Neural crest cell (in vitro differentiated cells): ENCODE measurements around the gene TNFSF12. TPM values are rescaled to one million over a fixed set of nuclear protein-coding genes. Genes with fewer than 3 reads are reported as not detected.

Experiments
- DNase-seq: peaks from one replicate; pipeline ENCODE4 v3.0.0; 2021; ENCODE audit warnings: low read depth, mixed read lengths, low spot score
- H3K27ac Mint-ChIP-seq: one replicate; pipeline ENCODE4 v1.8.0; 2021; ENCODE audit warnings: mild to moderate bottlenecking, mixed read lengths; ENCODE audit not compliant: unreplicated experiment
- H3K27me3 Mint-ChIP-seq: 2 replicates; pipeline ENCODE4 v1.8.0; 2021; ENCODE audit warnings: low read depth, mild to moderate bottlenecking, mixed read lengths
- H3K36me3 Mint-ChIP-seq: 2 replicates; pipeline ENCODE4 v1.8.0; 2021; ENCODE audit warnings: low read depth, mild to moderate bottlenecking, mixed read lengths
- H3K4me1 Mint-ChIP-seq: 2 replicates; pipeline ENCODE4 v1.8.0; 2021; ENCODE audit warnings: mixed read lengths
- H3K4me3 Mint-ChIP-seq: one replicate; pipeline ENCODE4 v1.8.0; 2021; ENCODE audit warnings: mild to moderate bottlenecking, mixed read lengths
- H3K9me3 Mint-ChIP-seq: 2 replicates; pipeline ENCODE4 v1.8.0; 2021; ENCODE audit warnings: mixed read lengths
- CTCF ChIP-seq: fragments of 200-600 bp; sonication (generic); conservative IDR thresholded peaks from 2 replicates; pipeline ENCODE4 v1.5.0; 2021; ENCODE audit warnings: antibody characterized with exemption, mild to moderate bottlenecking
- total RNA-seq: library from RNA; stranded (reverse); gene quantifications from 2 replicates; pipeline ENCODE4 v1.2.1, GENCODE V29; 2021

The TNFSF12 gene
- total RNA-seq, 1 donor from 2014 or later, result 5.4 TPM

DNA sequence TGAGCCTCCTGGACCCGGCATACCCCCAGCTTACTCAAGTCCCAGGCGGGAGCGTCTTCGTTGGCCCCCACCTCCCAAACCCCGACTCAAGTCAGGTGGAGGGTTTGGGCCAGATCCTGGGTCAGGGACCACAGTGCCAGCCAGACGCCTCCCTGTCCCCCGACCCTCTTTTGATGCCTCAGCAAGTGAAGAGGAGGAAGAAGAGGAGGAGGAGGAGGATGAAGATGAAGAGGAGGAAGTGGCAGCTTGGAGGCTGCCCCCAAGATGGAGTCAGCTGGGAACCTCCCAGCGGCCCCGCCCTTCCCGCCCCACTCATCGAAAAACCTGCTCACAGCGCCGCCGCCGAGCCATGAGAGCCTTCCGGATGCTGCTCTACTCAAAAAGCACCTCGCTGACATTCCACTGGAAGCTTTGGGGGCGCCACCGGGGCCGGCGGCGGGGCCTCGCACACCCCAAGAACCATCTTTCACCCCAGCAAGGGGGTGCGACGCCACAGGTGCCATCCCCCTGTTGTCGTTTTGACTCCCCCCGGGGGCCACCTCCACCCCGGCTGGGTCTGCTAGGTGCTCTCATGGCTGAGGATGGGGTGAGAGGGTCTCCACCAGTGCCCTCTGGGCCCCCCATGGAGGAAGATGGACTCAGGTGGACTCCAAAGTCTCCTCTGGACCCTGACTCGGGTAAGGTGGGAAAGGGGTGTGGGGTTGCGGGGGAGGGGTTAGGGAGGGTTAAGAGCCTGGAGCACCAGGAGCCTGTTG, 14.4 kb downstream of the TNFSF12 start:
- no peaks in the 10 kb centered on the region for H3K36me3 Mint-ChIP-seq
- no peak for DNase-seq
- TF ChIP-seq CTCF, result no peak
- H3K27ac Mint-ChIP-seq, result no peak overlapping the region
- H3K27me3 Mint-ChIP-seq, result peaks cover 7% of the 10 kb centered on the region
- no peaks in the 10 kb centered on the region for H3K9me3 Mint-ChIP-seq
- peaks cover 32% of the 10 kb centered on the region for H3K4me1 Mint-ChIP-seq
- peak overlapping the region; percentile 93 for H3K4me3 Mint-ChIP-seq

DNA sequence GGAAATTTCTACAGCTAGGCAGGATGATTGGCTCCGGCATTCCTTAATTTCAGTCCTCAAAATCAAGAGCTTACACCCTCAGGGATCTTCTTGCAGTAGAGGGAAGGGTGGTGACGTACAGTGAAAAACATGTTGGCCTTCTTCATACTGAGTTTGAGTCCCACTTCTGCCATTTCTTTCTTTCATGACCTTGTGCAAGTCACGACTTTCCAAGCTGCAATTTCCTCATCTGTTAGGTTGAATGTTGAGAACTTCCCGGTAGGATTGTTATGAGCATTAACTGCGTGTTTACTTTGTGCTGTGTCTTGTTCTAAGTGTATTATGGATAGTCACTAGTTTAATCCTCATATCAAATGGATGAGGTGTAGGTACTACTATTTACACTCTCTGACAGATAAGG, 20.7 kb downstream of the TNFSF12 start:
- Mint-ChIP-seq H3K27me3 (peaks cover 13% of the 10 kb centered on the region), H3K27ac (no peak overlapping the region), H3K36me3 (peaks cover 22% of the 10 kb centered on the region), H3K4me3 (peak overlapping the region; percentile 26), H3K4me1 (peaks cover 26% of the 10 kb centered on the region), H3K9me3 (no peaks in the 10 kb centered on the region)
- no peak for TF ChIP-seq CTCF
- no peak for DNase-seq

DNA sequence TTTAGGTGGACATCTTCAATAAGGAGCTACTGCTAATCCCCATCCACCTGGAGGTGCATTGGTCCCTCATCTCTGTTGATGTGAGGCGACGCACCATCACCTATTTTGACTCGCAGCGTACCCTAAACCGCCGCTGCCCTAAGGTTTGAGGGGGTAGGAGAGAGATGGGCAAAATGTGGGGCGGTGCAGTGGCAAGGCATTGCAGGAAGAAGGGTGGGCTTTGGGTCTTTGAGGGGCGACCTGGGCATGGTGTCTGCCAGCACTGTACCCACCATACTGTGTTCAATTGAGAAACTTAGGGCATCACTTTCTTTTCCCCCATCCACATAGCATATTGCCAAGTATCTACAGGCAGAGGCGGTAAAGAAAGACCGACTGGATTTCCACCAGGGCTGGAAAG, 21.5 kb downstream of the TNFSF12 start:
- Mint-ChIP-seq H3K9me3 (no peaks in the 10 kb centered on the region), H3K36me3 (peaks cover 30% of the 10 kb centered on the region), H3K27ac (no peak overlapping the region), H3K4me1 (peaks cover 33% of the 10 kb centered on the region), H3K4me3 (peak overlapping the region; percentile 83), H3K27me3 (peaks cover 16% of the 10 kb centered on the region)
- no peak for TF ChIP-seq CTCF
- DNase-seq, result no peak

- Mint-ChIP-seq H3K4me1 (peaks cover 48% of the 10 kb centered on the region), H3K9me3 (no peaks in the 10 kb centered on the region), H3K27me3 (peaks cover 25% of the 10 kb centered on the region), H3K4me3 (peak overlapping the region; percentile 99), H3K36me3 (peaks cover 47% of the 10 kb centered on the region), H3K27ac (peak overlapping the region; percentile 98)
- no peak for TF ChIP-seq CTCF
- no peak for DNase-seq
Observed at GRCh38 chr17:7572338-7572587, 23.4 kb downstream of the TNFSF12 start.

DNA sequence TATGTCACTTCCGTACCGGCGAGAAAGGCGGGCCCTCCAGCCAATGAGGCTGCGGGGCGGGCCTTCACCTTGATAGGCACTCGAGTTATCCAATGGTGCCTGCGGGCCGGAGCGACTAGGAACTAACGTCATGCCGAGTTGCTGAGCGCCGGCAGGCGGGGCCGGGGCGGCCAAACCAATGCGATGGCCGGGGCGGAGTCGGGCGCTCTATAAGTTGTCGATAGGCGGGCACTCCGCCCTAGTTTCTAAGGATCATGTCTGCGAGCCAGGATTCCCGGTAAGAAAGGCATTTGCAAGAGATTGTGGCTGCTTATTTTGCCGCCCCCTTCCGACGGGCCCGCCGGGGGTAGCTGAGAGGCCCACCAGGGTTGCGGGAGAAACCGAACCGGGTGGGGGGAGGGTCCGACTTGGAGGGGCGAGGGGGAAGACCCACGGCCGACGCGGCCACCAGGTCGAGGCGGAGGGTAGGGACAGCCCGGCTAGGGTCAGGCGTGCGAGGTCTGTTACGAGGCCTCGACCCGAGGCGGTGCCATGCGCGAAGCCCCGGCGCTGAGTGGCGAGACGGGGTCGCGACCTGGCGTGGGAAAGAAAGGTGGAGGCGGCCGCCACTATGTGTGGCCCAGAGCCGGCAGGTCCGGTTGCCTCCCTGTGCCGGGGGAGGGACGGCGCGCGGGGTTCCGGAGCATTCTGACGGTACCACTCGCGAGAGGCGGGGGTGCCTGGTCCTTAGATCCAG, 23.9 kb downstream of the TNFSF12 start:
- no peaks in the 10 kb centered on the region for H3K9me3 Mint-ChIP-seq
- H3K4me1 Mint-ChIP-seq, result peaks cover 51% of the 10 kb centered on the region
- peaks cover 28% of the 10 kb centered on the region for H3K27me3 Mint-ChIP-seq
- peaks cover 52% of the 10 kb centered on the region for H3K36me3 Mint-ChIP-seq
- H3K4me3 Mint-ChIP-seq, result peak overlapping the region; percentile 99
- TF ChIP-seq CTCF, result no peak
- peak overlapping the region; percentile 100 for H3K27ac Mint-ChIP-seq
- DNase-seq, result peak; percentile 100
